Measurements from ENCODE around the gene RCE1. TPM values are rescaled to one million over a fixed set of nuclear protein-coding genes. Genes with fewer than 3 reads are reported as not detected.

The RCE1 gene
- total RNA-seq, 1 experiment from 2014 or later = 43.7 TPM

- BruUV-seq (replicated peaks) = no TSS peak
- no peaks in the 10 kb centered on the region for H3K36me3 ChIP-seq (ENCODE audit: control insufficient read depth, insufficient read depth, low read length)
These were observed 27.6 kb downstream of the RCE1 start for GRCh38 chr11:66870616-66871520.

GRCh38 chr11:66871521-66871901, 28.3 kb downstream of the RCE1 start:
- no TSS peak for BruUV-seq (replicated peaks)
- no peaks in the 10 kb centered on the region for H3K36me3 ChIP-seq (ENCODE audit: control insufficient read depth, insufficient read depth, low read length)
- POLR2A ChIA-PET = interaction anchor here (0.6 kb wide), 1 partner anchor 39 kb away, joined by 3 read pairs; no protein-coding TSS in a partner anchor

More at GRCh38 chr11:66870616-66871520, 27.6 kb downstream of the RCE1 start:
- H3K9me3 ChIP-seq (ENCODE audit: control insufficient read depth, insufficient read depth, low read depth, low read length) = no peaks in the 10 kb centered on the region
- POLR2A ChIA-PET = interaction anchor here (0.6 kb wide), 1 partner anchor 38 kb away, joined by 3 read pairs; no protein-coding TSS in a partner anchor
- intact Hi-C loops (cut with micrococcal nuclease; ENCODE audit: unreplicated experiment) = no loop called here
- H3K27me3 ChIP-seq (ENCODE audit: control insufficient read depth, insufficient read depth, low read length) = no peaks in the 10 kb centered on the region
- H3K4me1 ChIP-seq (ENCODE audit: control insufficient read depth, insufficient read depth, low read length) = peaks cover 8% of the 10 kb centered on the region
- no peak overlapping the region for H3K27ac ChIP-seq (ENCODE audit: low read length)
- CTCF ChIA-PET = no interaction called here
- ATAC-seq = no peak
- H3K4me3 ChIP-seq (ENCODE audit: low read depth in 2 of 2, low read length in 2 of 2) = no peak overlapping the region
- DNase-seq (ENCODE audit: low read depth, low spot score) = no peak
- TF ChIP-seq CTCF (IDR thresholded peaks at IDR 0.05) = no peak
- no peak for TF ChIP-seq SIN3A (IDR thresholded peaks at IDR 0.05; ENCODE audit: borderline replicate concordance, insufficient read depth, low read depth, low read length)
- in situ Hi-C loops (cut with HindIII; ENCODE audit: low pct_unique_long_range_greater_than_20kb, low sequenced_read_pairs) = no loop called here

More at GRCh38 chr11:66871521-66871901, 28.3 kb downstream of the RCE1 start:
- Histone ChIP-seq H3K27me3 (ENCODE audit: control insufficient read depth, insufficient read depth, low read length) (no peaks in the 10 kb centered on the region), H3K4me3 (ENCODE audit: low read depth in 2 of 2, low read length in 2 of 2) (no peak overlapping the region), H3K27ac (ENCODE audit: low read length) (no peak overlapping the region), H3K9me3 (ENCODE audit: control insufficient read depth, insufficient read depth, low read depth, low read length) (no peaks in the 10 kb centered on the region), H3K4me1 (ENCODE audit: control insufficient read depth, insufficient read depth, low read length) (peaks cover 8% of the 10 kb centered on the region)
- ATAC-seq (no peak), DNase-seq (ENCODE audit: low read depth, low spot score) (no peak)
- in situ Hi-C loops (cut with HindIII; ENCODE audit: low pct_unique_long_range_greater_than_20kb, low sequenced_read_pairs) = no loop called here
- CTCF ChIA-PET = no interaction called here
- TF ChIP-seq TCF7L2 (IDR thresholded peaks at IDR 0.05; ENCODE audit: low read depth, low read length) = no peak
- TF ChIP-seq SIN3A (IDR thresholded peaks at IDR 0.05; ENCODE audit: borderline replicate concordance, insufficient read depth, low read depth, low read length) = no peak
- TF ChIP-seq REST (IDR thresholded peaks at IDR 0.05; ENCODE audit: insufficient read depth in 1 of 2, low read depth in 2 of 2, low read length in 1 of 2) = no peak
- no peak for TF ChIP-seq CTCF (IDR thresholded peaks at IDR 0.05)
- no peak for TF ChIP-seq POLR2AphosphoS5 (IDR thresholded peaks at IDR 0.05; ENCODE audit: low read depth, low read length)
- intact Hi-C loops (cut with micrococcal nuclease; ENCODE audit: unreplicated experiment) = no loop called here

Measured in Panc1 (cell line).